Esophagus squamous epithelium (tissue), 5 donors: ENCODE data around the gene NAT16. TPM values are rescaled to one million over a fixed set of nuclear protein-coding genes. Genes with fewer than 3 reads are reported as not detected.

Experiments used
- DNase-seq: peaks from one replicate; lab custom pipeline; 2025; lab: John Stamatoyannopoulos, UW
- H3K27ac ChIP-seq, 4 donors: fragments of 200-600 bp; sonication (generic); one replicate each; pipeline ENCODE4 v1.5.1; 2016 to 2019; ENCODE audit warnings: mild to moderate bottlenecking in 1 of 4
- H3K27me3 ChIP-seq, 4 donors: fragments of 200-600 bp; sonication (generic); 1 replicate in 3 of 4; 2 replicates in 1 of 4; pipeline versions ENCODE4 v1.5.1 to v1.6.0; 2017 to 2021; ENCODE audit warnings: antibody characterized with exemption in 1 of 4
- H3K36me3 ChIP-seq, 3 donors: fragments of 200-600 bp; sonication (generic); one replicate each; pipeline ENCODE4 v1.5.1; 2016 to 2019
- H3K4me1 ChIP-seq, 3 donors: fragments of 200-600 bp; sonication (generic); one replicate each; pipeline ENCODE4 v1.5.1; 2017 to 2019
- H3K4me3 ChIP-seq, 4 donors: fragments of 200-600 bp; sonication (generic); 1 replicate in 3 of 4; 2 replicates in 1 of 4; pipeline ENCODE4 v1.5.1; 2016 to 2019; ENCODE audit warnings: mild to moderate bottlenecking in 2 of 4, moderate library complexity in 1 of 4
- H3K9me3 ChIP-seq, 3 donors: fragments of 200-600 bp; sonication (generic); one replicate each; pipeline ENCODE4 v1.5.1; 2016 to 2019
- POLR2A ChIP-seq, 4 donors: fragments of 450-650 bp; IDR thresholded peaks; one replicate each; pipeline ENCODE4 v1.6.1; 2017; ENCODE audit warnings: antibody characterized with exemption in 4 of 4, mild to moderate bottlenecking in 4 of 4, moderate library complexity in 3 of 4
- WGBS, 2 donors: methylation state at CpG; one replicate each; pipeline ENCODE4 v1.1.5; 2018; 5-methylcytosine and 5-hydroxymethylcytosine counted together
- intact Hi-C: fragments of 100-400 bp; cut with DNase I; formaldehyde crosslinking; loops from one replicate; pipeline ENCODE4 v1.15.0; 2022
- total RNA-seq, 4 donors: library from RNA; depleted of rRNA; stranded (reverse); fragments of >200 nt; gene quantifications; one replicate each; pipeline ENCODE4 v1.1.0, GENCODE V29; 2016
- TF ChIP-seq, protein P1 (sequence below), 6 experiments: fragments of 450-650 bp in 4 of 6; fragments of 200-600 bp in 2 of 6; sonication (generic) in 2 of 6; IDR thresholded peaks; one replicate each; pipeline ENCODE4 v1.5.1; 2016 to 2019; ENCODE audit warnings: antibody characterized with exemption in 6 of 6, mild to moderate bottlenecking in 4 of 6, moderate library complexity in 4 of 6
- donor health status: DM: yes; HTN: yes; CAD: no.

NAT16 gene
- total RNA-seq, 4 donors from 2014 or later = not detected

- Histone ChIP-seq H3K36me3 (no peaks in the 10 kb centered on the region), H3K4me1 (peaks cover 24 to 57% (median 24%) of the 10 kb centered on the region in 3 donors), H3K4me3 (no peak overlapping the region), H3K27me3 (peaks cover 28 to 100% (median 79%) of the 10 kb centered on the region in 4 donors), H3K9me3 (no peaks in the 10 kb centered on the region), H3K27ac (no peak overlapping the region)
- TF ChIP-seq, protein P1, sequence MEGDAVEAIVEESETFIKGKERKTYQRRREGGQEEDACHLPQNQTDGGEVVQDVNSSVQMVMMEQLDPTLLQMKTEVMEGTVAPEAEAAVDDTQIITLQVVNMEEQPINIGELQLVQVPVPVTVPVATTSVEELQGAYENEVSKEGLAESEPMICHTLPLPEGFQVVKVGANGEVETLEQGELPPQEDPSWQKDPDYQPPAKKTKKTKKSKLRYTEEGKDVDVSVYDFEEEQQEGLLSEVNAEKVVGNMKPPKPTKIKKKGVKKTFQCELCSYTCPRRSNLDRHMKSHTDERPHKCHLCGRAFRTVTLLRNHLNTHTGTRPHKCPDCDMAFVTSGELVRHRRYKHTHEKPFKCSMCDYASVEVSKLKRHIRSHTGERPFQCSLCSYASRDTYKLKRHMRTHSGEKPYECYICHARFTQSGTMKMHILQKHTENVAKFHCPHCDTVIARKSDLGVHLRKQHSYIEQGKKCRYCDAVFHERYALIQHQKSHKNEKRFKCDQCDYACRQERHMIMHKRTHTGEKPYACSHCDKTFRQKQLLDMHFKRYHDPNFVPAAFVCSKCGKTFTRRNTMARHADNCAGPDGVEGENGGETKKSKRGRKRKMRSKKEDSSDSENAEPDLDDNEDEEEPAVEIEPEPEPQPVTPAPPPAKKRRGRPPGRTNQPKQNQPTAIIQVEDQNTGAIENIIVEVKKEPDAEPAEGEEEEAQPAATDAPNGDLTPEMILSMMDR (IDR thresholded peaks at IDR 0.05) = peak in 1 of 6 experiments; percentile 12
- no peak for TF ChIP-seq POLR2A (IDR thresholded peaks at IDR 0.05)
- DNase-seq = no peak
- WGBS, 2 donors = 3 to 11% methylated on average over 12 to 13 of the region's 13 CpGs
- intact Hi-C loops = no loop called here
Measured at GRCh38 chr7:101171442-101171837, 8.7 kb downstream of the NAT16 start.

DNA sequence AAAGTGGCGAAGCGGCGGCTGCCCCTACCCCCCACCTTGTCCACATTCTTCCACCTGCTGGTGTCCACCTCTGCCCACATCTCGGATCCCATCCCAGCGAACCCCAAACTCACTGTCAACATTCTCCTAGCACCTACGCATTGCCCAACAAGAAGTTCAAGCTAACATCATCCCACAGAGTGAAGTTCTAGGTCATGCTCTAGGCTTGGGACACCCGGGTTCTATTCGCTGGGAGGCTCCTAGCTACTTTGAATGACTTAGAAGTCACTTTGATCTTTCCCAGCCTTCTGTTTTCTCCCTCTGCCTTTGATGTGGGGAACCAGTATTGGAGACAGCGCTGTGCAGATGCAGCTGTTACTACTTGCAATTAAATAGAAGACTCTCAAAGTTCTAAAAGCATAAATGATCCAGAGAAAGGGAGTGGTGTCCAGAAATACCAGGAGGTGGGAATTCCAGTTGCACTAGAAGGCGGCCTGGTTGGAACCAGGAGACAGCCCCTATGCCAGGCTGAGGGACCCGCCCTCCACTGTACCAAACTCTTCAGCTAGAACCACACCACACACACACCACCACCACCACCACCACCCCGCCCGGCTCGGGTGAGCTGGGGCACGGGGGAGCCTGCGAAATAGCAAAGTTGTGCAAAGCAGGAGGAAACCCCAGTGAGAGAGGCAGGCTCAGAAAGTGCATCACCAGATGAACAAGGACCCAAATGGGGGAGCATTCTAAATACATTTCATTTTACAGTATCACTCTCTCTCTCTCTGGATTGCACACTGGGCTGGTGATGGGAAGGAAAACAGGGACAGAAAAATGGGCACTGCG, 9.3 kb downstream of the NAT16 start:
- Histone ChIP-seq H3K36me3 (no peaks in the 10 kb centered on the region), H3K4me1 (peaks cover 24 to 63% (median 25%) of the 10 kb centered on the region in 3 donors), H3K4me3 (no peak overlapping the region), H3K27me3 (peaks cover 31 to 100% (median 82%) of the 10 kb centered on the region in 4 donors), H3K9me3 (no peaks in the 10 kb centered on the region), H3K27ac (no peak overlapping the region)
- DNase-seq = no peak
- TF ChIP-seq, protein P1 (IDR thresholded peaks at IDR 0.05) = no peak
- TF ChIP-seq POLR2A (IDR thresholded peaks at IDR 0.05) = no peak
- intact Hi-C loops = no loop called here
- 7 to 8% methylated on average over 14 to 17 of the region's 17 CpGs for WGBS, 2 donors

- Histone ChIP-seq H3K9me3 (no peaks in the 10 kb centered on the region), H3K4me1 (peaks cover 31 to 72% (median 34%) of the 10 kb centered on the region in 3 donors), H3K27me3 (peaks cover 33 to 100% (median 81%) of the 10 kb centered on the region in 4 donors), H3K36me3 (no peaks in the 10 kb centered on the region), H3K4me3 (no peak overlapping the region), H3K27ac (no peak overlapping the region)
- intact Hi-C loops = no loop called here
- TF ChIP-seq POLR2A (IDR thresholded peaks at IDR 0.05) = no peak
- TF ChIP-seq, protein P1 (IDR thresholded peaks at IDR 0.05) = peak; percentile 65 to 88 (median 76)
- no peak for DNase-seq
- 3 to 6% methylated on average over 3 to 15 of the region's 33 CpGs for WGBS, 2 donors
Measured at GRCh38 chr7:101169838-101170551, 10.1 kb downstream of the NAT16 start.

DNA sequence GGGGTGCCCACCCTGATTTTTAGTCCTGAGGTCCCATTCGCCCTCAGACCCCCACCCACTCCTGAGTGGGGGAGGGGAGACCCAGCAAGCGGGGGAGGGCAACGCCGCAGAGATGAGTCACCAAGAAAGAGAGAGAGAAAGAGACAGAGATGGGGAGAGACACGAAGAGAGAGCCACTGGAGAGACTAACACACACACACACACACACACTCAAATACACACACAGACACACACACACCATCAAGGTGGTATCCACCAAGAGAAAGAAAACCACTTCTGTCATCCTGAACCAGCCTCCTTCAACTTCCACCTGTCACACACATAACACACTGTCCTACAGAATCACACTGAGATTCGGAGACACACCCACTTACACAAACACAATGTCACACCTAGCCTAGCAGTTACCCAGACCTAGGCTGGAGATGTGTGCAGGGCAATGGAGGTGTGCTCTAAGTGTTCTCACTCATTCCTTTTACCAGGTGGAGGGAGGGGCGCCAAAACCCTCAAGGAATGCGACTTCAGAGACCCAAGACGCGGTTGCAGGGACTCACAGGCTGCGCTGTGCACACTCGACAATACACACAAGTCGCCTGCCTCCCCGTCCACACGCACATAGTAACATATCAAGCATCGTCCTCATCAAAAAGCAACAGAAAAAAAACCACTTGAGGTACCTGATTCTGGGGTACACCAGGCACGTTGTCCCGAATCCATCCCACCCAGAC, 10.8 kb downstream of the NAT16 start:
- WGBS, 2 donors = 0 to 2% methylated on average over 12 to 16 of the region's 18 CpGs
- no peaks in the 10 kb centered on the region for H3K36me3 ChIP-seq
- H3K4me3 ChIP-seq = no peak overlapping the region
- no peak for DNase-seq
- H3K4me1 ChIP-seq = peaks cover 39 to 75% (median 41%) of the 10 kb centered on the region in 3 donors
- peaks cover 29 to 100% (median 83%) of the 10 kb centered on the region in 4 donors for H3K27me3 ChIP-seq
- H3K27ac ChIP-seq = no peak overlapping the region
- intact Hi-C loops = no loop called here
- no peak for TF ChIP-seq POLR2A (IDR thresholded peaks at IDR 0.05)
- TF ChIP-seq, protein P1 (IDR thresholded peaks at IDR 0.05) = no peak
- no peaks in the 10 kb centered on the region for H3K9me3 ChIP-seq
